ENCODE results near the gene ACAD10.

Gene ACAD10

GRCh38 chr12:111767362-111768158 is 81.7 kb downstream of the ACAD10 start:
- FAIRE-seq, result no peak
- TF ChIP-seq, protein P1, sequence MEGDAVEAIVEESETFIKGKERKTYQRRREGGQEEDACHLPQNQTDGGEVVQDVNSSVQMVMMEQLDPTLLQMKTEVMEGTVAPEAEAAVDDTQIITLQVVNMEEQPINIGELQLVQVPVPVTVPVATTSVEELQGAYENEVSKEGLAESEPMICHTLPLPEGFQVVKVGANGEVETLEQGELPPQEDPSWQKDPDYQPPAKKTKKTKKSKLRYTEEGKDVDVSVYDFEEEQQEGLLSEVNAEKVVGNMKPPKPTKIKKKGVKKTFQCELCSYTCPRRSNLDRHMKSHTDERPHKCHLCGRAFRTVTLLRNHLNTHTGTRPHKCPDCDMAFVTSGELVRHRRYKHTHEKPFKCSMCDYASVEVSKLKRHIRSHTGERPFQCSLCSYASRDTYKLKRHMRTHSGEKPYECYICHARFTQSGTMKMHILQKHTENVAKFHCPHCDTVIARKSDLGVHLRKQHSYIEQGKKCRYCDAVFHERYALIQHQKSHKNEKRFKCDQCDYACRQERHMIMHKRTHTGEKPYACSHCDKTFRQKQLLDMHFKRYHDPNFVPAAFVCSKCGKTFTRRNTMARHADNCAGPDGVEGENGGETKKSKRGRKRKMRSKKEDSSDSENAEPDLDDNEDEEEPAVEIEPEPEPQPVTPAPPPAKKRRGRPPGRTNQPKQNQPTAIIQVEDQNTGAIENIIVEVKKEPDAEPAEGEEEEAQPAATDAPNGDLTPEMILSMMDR (IDR thresholded peaks at IDR 0.05; ENCODE audit: insufficient read depth, missing control alignments), result no peak
- DNase-seq (ENCODE audit: insufficient read length, low spot score), result no peak

DNA sequence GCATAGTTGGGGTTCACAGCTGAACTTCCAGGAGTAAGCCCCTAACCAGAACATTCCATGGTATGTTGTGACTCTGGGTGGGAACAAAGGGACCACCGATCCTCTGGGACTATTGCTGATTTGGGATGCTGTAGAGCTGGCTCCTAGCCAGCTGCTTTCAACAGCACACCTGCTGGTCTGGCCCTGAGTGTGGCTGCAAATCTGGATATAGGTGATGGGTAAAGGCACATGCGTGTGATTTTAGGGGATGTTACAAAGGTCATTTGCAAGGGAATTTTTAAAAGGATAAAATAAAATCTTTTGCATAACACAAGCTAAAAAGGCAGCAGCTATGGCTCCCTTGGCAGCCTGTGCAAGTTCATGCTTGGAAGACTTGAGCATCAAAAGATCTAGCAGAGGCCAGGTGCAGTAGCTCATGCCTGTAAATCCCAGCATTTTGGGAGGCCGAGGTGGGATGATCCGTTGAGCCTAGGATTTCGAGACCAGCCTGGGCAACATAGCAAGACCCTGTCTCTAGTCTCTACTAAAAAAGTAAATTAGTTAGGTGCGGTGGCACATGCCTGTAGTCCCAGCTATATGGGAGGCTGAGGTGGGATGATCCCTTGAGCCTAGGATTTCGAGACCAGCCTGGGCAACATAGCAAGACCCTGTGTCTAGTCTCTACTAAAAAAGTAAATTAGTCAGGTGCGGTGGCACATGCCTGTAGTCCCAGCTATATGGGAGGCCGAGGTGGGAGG is 82.5 kb downstream of the ACAD10 start:
- no peak for FAIRE-seq
- TF ChIP-seq, protein P1 (IDR thresholded peaks at IDR 0.05; ENCODE audit: insufficient read depth, missing control alignments), result no peak
- no peak for DNase-seq (ENCODE audit: insufficient read length, low spot score)

- TF ChIP-seq, protein P1 (IDR thresholded peaks at IDR 0.05; ENCODE audit: insufficient read depth, missing control alignments), result no peak
- no peak for FAIRE-seq
- DNase-seq (ENCODE audit: insufficient read length, low spot score), result no peak
These were observed 83.7 kb downstream of the ACAD10 start for GRCh38 chr12:111769599-111769998.

GRCh38 chr12:111773801-111774551 is 88.1 kb downstream of the ACAD10 start:
- DNase-seq (ENCODE audit: insufficient read length, low spot score) (no peak), FAIRE-seq (no peak)
- TF ChIP-seq, protein P1 (IDR thresholded peaks at IDR 0.05; ENCODE audit: insufficient read depth, missing control alignments), result no peak

DNA sequence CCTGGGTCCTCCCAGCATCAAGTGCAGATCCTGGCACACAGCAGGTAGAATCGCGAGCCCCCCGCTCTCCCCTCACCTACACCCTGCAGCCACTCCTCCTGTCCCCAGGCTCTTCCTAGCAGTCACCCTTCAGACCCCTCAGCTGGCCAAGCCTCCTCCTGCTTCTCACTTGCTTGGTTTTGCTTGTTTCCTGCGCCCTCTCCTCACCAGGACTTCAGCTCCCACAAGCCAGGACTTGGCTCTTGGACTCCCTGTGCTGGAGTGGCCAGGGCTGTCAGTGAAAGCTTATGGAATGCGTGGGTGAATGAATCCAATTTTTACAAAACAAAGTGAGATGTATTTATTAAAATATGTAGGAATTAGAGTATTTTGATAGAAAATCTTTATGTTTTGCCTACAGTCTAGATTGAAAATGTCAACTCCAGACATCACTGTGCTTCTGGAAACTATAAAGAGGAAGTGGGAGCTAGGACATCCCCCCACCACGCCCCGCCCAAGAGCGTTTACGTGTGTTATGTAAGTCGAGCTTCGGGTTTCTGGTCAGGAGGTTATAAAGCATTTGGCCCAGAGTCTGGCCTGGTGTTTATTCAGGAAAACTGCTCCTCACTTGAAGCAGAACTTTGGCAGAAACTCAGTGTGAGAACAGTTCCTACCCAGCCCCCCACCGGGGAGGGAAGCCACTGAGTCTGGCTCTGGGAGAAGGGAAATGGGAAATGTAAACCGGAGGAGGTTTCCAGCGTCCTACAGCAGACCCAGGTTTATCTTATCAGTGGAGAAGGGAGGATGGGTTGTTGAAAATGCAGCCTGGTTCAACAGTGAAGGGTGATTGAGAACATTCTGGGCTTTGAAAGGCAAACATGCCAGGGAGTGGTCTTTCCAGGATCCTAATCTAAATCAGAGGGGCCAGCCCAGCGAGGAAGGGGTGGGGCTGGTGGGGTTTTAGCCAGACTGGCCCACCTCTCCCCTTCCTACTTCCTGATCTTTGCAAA is 89.6 kb downstream of the ACAD10 start:
- FAIRE-seq (no peak), DNase-seq (ENCODE audit: insufficient read length, low spot score) (no peak)
- TF ChIP-seq, protein P1 (IDR thresholded peaks at IDR 0.05; ENCODE audit: insufficient read depth, missing control alignments), result no peak

- TF ChIP-seq, protein P1 (IDR thresholded peaks at IDR 0.05; ENCODE audit: insufficient read depth, missing control alignments), result no peak
- no peak for DNase-seq (ENCODE audit: insufficient read length, low spot score)
- FAIRE-seq, result no peak
These were observed 91.0 kb downstream of the ACAD10 start for GRCh38 chr12:111776836-111777344.
